ENCODE measurements around the gene WFDC12. TPM values are rescaled to one million over a fixed set of nuclear protein-coding genes. Genes with fewer than 3 reads are reported as not detected.

The WFDC12 gene, protein sequence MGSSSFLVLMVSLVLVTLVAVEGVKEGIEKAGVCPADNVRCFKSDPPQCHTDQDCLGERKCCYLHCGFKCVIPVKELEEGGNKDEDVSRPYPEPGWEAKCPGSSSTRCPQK
- total RNA-seq = not detected in 2 replicates
- long read RNA-seq = 0 reads

DNA sequence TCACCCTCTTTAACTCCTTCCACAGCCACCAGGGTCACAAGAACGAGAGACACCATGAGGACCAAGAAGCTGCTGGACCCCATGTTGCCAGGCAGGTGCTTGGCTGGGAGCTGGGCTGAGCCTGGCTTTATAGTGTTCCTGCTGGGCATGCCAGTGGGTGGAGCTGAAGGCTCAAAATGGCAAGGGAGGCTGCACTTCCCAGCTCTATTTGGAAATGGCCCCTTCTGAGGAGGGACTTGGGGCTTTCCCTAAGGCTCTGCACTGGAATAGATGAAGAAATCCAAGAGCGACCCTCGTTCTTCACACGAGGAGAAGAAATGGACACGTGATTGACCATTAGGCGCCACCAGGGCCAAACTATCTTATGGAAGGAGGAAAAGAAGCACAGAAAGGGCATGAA is at the start of gene WFDC12:
Gene WFDC12, minus strand, starts transcription at position 101 of the 400 bp plus-strand sequence. Its CDS starts 18 bp downstream, at position 83.
- peaks cover 67% of the 10 kb centered on the region for H3K27me3 Mint-ChIP-seq (ENCODE audit: unreplicated experiment)
- H3K4me3 Mint-ChIP-seq (ENCODE audit: unreplicated experiment) = no peak within 1 kb of the TSS
- H3K4me1 Mint-ChIP-seq (ENCODE audit: unreplicated experiment) = no peaks in the 10 kb centered on the region
- no peak for DNase-seq (ENCODE audit: extremely low spot score, unreplicated experiment)
- H3K36me3 Mint-ChIP-seq (ENCODE audit: unreplicated experiment) = no peaks in the 10 kb centered on the region
- H3K9me3 Mint-ChIP-seq (ENCODE audit: unreplicated experiment) = peaks cover 7% of the 10 kb centered on the region
- TF ChIP-seq, protein P1, sequence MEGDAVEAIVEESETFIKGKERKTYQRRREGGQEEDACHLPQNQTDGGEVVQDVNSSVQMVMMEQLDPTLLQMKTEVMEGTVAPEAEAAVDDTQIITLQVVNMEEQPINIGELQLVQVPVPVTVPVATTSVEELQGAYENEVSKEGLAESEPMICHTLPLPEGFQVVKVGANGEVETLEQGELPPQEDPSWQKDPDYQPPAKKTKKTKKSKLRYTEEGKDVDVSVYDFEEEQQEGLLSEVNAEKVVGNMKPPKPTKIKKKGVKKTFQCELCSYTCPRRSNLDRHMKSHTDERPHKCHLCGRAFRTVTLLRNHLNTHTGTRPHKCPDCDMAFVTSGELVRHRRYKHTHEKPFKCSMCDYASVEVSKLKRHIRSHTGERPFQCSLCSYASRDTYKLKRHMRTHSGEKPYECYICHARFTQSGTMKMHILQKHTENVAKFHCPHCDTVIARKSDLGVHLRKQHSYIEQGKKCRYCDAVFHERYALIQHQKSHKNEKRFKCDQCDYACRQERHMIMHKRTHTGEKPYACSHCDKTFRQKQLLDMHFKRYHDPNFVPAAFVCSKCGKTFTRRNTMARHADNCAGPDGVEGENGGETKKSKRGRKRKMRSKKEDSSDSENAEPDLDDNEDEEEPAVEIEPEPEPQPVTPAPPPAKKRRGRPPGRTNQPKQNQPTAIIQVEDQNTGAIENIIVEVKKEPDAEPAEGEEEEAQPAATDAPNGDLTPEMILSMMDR (IDR thresholded peaks at IDR 0.05) = no peak
- no peak within 1 kb of the TSS for H3K27ac Mint-ChIP-seq (ENCODE audit: unreplicated experiment)

DNA sequence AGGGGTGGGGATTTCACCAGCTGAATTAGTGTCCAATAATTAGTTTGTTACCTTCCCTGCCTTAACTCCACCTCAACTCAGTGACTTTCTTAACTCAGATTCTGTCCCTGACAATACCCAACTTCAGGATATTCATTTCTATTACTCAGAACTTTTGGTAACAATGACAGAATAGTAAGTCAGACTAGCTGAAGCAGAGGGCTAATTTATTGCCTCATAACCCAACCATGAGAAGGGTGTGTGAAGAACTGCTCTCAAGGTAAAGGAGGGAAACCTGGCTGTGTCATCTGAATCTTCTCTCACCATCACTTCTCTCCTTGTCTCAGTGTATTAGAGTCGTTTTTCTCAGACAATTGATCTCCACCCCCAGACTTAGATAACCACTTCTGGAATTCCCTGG is 49.3 kb upstream of the WFDC12 start:
- no peak for DNase-seq (ENCODE audit: extremely low spot score, unreplicated experiment)
- Mint-ChIP-seq H3K27me3 (ENCODE audit: unreplicated experiment) (peaks cover 32% of the 10 kb centered on the region), H3K4me1 (ENCODE audit: unreplicated experiment) (no peaks in the 10 kb centered on the region), H3K27ac (ENCODE audit: unreplicated experiment) (no peak overlapping the region), H3K9me3 (ENCODE audit: unreplicated experiment) (peaks cover 3% of the 10 kb centered on the region), H3K4me3 (ENCODE audit: unreplicated experiment) (no peak overlapping the region), H3K36me3 (ENCODE audit: unreplicated experiment) (no peaks in the 10 kb centered on the region)
- TF ChIP-seq, protein P1 (IDR thresholded peaks at IDR 0.05) = no peak

DNA sequence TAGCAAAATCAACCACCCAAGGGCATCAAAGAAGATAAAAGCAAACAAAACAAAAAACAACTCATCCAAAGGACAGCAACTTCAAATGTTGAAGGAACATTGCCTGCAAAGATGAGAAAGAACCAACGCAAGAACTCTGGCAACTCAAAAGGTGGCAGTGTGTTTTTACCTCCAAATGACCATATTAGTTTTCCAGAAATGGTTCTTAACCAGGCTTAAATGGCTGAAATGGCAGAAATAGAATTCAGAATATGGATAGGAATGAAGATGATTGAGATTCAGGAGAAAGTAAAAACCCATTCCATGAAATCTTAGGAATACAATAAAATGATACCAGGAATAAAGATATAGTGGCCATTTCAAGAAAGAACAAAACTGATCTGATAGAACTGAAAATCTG is 40.6 kb upstream of the WFDC12 start:
- Mint-ChIP-seq H3K27me3 (ENCODE audit: unreplicated experiment) (peaks cover 43% of the 10 kb centered on the region), H3K4me1 (ENCODE audit: unreplicated experiment) (no peaks in the 10 kb centered on the region), H3K36me3 (ENCODE audit: unreplicated experiment) (no peaks in the 10 kb centered on the region), H3K27ac (ENCODE audit: unreplicated experiment) (no peak overlapping the region), H3K9me3 (ENCODE audit: unreplicated experiment) (peaks cover 17% of the 10 kb centered on the region), H3K4me3 (ENCODE audit: unreplicated experiment) (no peak overlapping the region)
- no peak for DNase-seq (ENCODE audit: extremely low spot score, unreplicated experiment)
- TF ChIP-seq, protein P1 (IDR thresholded peaks at IDR 0.05) = no peak

DNA sequence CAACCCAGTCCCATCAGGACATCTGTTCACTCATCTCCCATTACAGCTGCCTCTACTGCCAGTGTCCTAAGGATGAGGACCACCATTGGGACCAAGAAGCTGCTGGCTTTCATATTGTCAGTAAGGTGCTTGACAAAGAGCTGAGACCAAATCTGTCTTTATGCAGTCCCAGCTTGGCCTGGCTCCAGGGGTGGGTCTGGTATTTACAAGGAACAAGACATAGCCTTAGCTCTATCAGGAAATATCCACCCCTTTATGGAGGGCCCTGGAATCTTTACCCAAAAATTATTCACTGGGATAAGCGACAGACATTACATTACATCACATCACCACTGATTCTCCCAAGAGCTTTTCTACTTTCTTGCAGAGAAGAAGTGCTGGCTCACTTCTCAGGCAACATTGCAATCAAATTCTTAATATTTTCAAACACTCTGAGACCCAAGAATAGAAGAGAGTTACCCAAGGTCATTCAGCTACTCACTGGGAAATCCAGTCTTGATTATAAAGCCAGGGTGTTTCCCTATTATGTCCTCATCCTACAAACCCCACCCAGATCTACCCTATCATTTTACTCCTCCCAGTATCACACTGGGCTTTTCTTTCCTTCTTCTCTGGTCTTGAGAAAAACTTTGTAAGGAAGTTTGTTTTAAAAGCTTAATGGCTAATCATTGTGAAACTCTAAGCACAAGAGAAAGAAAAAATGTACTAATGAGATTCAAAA is 39.0 kb upstream of the WFDC12 start:
- DNase-seq (ENCODE audit: extremely low spot score, unreplicated experiment) = no peak
- H3K9me3 Mint-ChIP-seq (ENCODE audit: unreplicated experiment) = peaks cover 24% of the 10 kb centered on the region
- no peak overlapping the region for H3K27ac Mint-ChIP-seq (ENCODE audit: unreplicated experiment)
- no peaks in the 10 kb centered on the region for H3K4me1 Mint-ChIP-seq (ENCODE audit: unreplicated experiment)
- H3K27me3 Mint-ChIP-seq (ENCODE audit: unreplicated experiment) = peaks cover 45% of the 10 kb centered on the region
- H3K4me3 Mint-ChIP-seq (ENCODE audit: unreplicated experiment) = no peak overlapping the region
- TF ChIP-seq, protein P1 (IDR thresholded peaks at IDR 0.05) = no peak
- no peaks in the 10 kb centered on the region for H3K36me3 Mint-ChIP-seq (ENCODE audit: unreplicated experiment)

DNA sequence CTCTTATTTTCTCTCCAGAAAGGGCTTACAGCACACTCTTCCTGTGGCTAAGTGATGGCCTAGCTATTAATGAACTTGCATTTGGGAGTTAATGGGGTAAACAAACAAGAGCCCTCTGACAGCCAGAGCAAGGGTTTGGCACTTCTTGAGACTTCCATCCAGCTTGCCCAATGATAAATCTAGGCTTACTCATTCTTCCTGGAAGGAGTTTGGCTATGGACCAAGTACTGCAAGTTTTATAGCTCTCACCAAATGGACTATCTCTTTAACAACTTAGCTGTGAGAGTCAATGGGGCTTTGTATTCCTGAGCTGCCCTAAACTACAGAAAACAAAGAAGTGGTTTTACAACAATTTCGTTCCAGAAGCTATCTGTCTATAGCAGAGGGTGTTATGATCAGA is 33.7 kb upstream of the WFDC12 start:
- Mint-ChIP-seq H3K27me3 (ENCODE audit: unreplicated experiment) (peaks cover 31% of the 10 kb centered on the region), H3K9me3 (ENCODE audit: unreplicated experiment) (peaks cover 19% of the 10 kb centered on the region), H3K4me3 (ENCODE audit: unreplicated experiment) (no peak overlapping the region), H3K36me3 (ENCODE audit: unreplicated experiment) (no peaks in the 10 kb centered on the region), H3K4me1 (ENCODE audit: unreplicated experiment) (no peaks in the 10 kb centered on the region), H3K27ac (ENCODE audit: unreplicated experiment) (no peak overlapping the region)
- no peak for DNase-seq (ENCODE audit: extremely low spot score, unreplicated experiment)
- TF ChIP-seq, protein P1 (IDR thresholded peaks at IDR 0.05) = no peak

Data from osteocyte (in vitro differentiated cells).